Adrenal gland (tissue), 12 donors: Measurements from ENCODE around the gene PPIA. TPM values are rescaled to one million over a fixed set of nuclear protein-coding genes. Genes with fewer than 3 reads are reported as not detected.
"Not testable (repeated sequence)": the region's sequence is repeated elsewhere in the genome, so short reads cannot be mapped to it uniquely, and the experiment has no call there.

Source experiments
- DNase-seq, 7 donors: peaks; one replicate each; pipeline ENCODE4 v3.0.0-alpha.2; 2019 to 2020
- H3K27ac ChIP-seq, 5 donors: fragments of 200-600 bp; sonication (generic) in 4 of 5; 1 replicate in 3 of 5; 2 replicates in 2 of 5; pipeline versions ENCODE4 v1.5.1 to v1.8.0; 2016 to 2020; ENCODE audit warnings: mild to moderate bottlenecking in 1 of 5
- H3K27me3 ChIP-seq: fragments of 200-600 bp; 2 replicates; pipeline ENCODE4 v1.8.0; 2021
- H3K36me3 ChIP-seq, 2 donors: fragments of 200-600 bp; replicated peaks in 1 of 2; 1 replicate in 1 of 2; 2 replicates in 1 of 2; pipeline versions ENCODE4 v1.5.1 to v1.8.0; 2018 to 2022
- H3K4me1 ChIP-seq, 2 donors: fragments of 200-600 bp; replicated peaks in 1 of 2; 1 replicate in 1 of 2; 2 replicates in 1 of 2; pipeline versions ENCODE4 v1.5.1 to v1.8.0; 2018 to 2021
- H3K4me3 ChIP-seq, 4 donors: fragments of 200-600 bp; sonication (generic) in 3 of 4; one replicate each; pipeline ENCODE4 v1.5.1; 2016 to 2018
- H3K9me3 ChIP-seq, 3 donors: fragments of 200-600 bp; sonication (generic) in 1 of 3; replicated peaks in 1 of 3; 1 replicate in 2 of 3; 2 replicates in 1 of 3; pipeline versions ENCODE4 v1.5.1 to v1.8.0; 2016 to 2021
- POLR2A ChIP-seq, 2 donors: fragments of 450-650 bp; IDR thresholded peaks; one replicate each; pipeline ENCODE4 v1.6.1; 2017; ENCODE audit warnings: antibody characterized with exemption in 2 of 2, mild to moderate bottlenecking in 2 of 2, moderate library complexity in 1 of 2
- WGBS, 4 donors: extraction: QIAGEN DNeasy Blood & Tissue Kit in 2 of 4; methylation state at CpG; one replicate each; pipeline versions ENCODE4 v1.1.5 to v1.1.7; 2013 to 2017; 5-methylcytosine and 5-hydroxymethylcytosine counted together
- intact Hi-C, 2 donors: fragments of 100-400 bp; cut with DNase I; formaldehyde crosslinking; loops; one replicate each; pipeline versions ENCODE4 v1.14.1 to v1.15.0; 2022 to 2023
- polyA plus RNA-seq, 3 donors: library from polyadenylated mRNA; stranded (reverse); fragments of 200-250 nt in 2 of 3; fragments of 350-450 nt in 1 of 3; fragmentation: Illumina TruSeq in 1 of 3; extraction: RNeasy Lipid Tissue Mini Kit (QIAGEN cat#74804) in 1 of 3; gene quantifications; one replicate each; pipeline ENCODE4 v1.2.3, GENCODE V29; 2013 to 2014
- total RNA-seq, 9 donors: library from RNA; depleted of rRNA in 4 of 9; stranded (reverse); fragments of >200 nt in 4 of 9; fragments of 120-200 nt in 1 of 9; fragmentation: NEBNext Ultra II Directional in 1 of 9; extraction: Animal tissue kit (Norgen Biotek cat#: 25700) in 1 of 9; gene quantifications; one replicate each; pipeline versions ENCODE4 v1.1.0 to v1.2.4, GENCODE V29; 2013 to 2023
- TF ChIP-seq, protein P1 (sequence below), 6 experiments: fragments of 450-650 bp in 4 of 6; fragments of 200-600 bp in 2 of 6; sonication (generic) in 1 of 6; IDR thresholded peaks; 1 replicate in 5 of 6; 2 replicates in 1 of 6; pipeline versions ENCODE4 v1.5.1 to v1.8.0; 2016 to 2021; ENCODE audit warnings: antibody characterized with exemption in 6 of 6, mild to moderate bottlenecking in 2 of 6, moderate library complexity in 1 of 6
- donor health status: healthy with polysubstance abuse.
- donor health status: Bipolar disorder and iron deficiency.
- donor health status: DM: yes; HTN: yes; CAD: no.
- donor health status: DM: no; HTN: no; CAD: no.
- donor health status: DM: no; HTN: no; CAD: no.
- donor health status: DM: yes; HTN: yes; CAD: no.

The PPIA gene
- total and polyA plus RNA-seq, 12 donors = 589 to 3,672 (median 1,389) TPM

DNA sequence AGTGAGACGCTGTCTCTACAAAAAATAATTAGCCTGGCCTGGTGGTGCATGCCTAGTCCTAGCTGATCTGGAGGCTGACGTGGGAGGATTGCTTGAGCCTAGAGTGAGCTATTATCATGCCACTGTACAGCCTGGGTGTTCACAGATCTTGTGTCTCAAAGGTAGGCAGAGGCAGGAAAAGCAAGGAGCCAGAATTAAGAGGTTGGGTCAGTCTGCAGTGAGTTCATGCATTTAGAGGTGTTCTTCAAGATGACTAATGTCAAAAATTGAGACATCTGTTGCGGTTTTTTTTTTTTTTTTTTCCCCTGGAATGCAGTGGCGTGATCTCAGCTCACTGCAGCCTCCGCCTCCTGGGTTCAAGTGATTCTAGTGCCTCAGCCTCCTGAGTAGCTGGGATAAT lies 5.4 kb downstream of the PPIA start:
- no peak for TF ChIP-seq POLR2A (IDR thresholded peaks at IDR 0.05)
- TF ChIP-seq, protein P1, sequence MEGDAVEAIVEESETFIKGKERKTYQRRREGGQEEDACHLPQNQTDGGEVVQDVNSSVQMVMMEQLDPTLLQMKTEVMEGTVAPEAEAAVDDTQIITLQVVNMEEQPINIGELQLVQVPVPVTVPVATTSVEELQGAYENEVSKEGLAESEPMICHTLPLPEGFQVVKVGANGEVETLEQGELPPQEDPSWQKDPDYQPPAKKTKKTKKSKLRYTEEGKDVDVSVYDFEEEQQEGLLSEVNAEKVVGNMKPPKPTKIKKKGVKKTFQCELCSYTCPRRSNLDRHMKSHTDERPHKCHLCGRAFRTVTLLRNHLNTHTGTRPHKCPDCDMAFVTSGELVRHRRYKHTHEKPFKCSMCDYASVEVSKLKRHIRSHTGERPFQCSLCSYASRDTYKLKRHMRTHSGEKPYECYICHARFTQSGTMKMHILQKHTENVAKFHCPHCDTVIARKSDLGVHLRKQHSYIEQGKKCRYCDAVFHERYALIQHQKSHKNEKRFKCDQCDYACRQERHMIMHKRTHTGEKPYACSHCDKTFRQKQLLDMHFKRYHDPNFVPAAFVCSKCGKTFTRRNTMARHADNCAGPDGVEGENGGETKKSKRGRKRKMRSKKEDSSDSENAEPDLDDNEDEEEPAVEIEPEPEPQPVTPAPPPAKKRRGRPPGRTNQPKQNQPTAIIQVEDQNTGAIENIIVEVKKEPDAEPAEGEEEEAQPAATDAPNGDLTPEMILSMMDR (IDR thresholded peaks at IDR 0.05) = no peak

GRCh38 chr7:44802418-44803025 lies 6.0 kb downstream of the PPIA start:
- Histone ChIP-seq H3K4me3 (no peak overlapping the region), H3K36me3 (peaks cover 0 to 62% of the 10 kb centered on the region in 2 donors), H3K4me1 (peaks cover 16 to 22% of the 10 kb centered on the region in 2 donors), H3K27ac (no peak overlapping the region), H3K27me3 (no peaks in the 10 kb centered on the region), H3K9me3 (no peaks in the 10 kb centered on the region)
- TF ChIP-seq, protein P1 (IDR thresholded peaks at IDR 0.05) = no peak
- no peak for TF ChIP-seq POLR2A (IDR thresholded peaks at IDR 0.05)
- DNase-seq = no peak
- 92 to 97% (median 96%) methylated on average over 5 of the region's 5 CpGs for WGBS, 4 donors
- intact Hi-C loops = no loop called here

More for the DNA sequence above, 5.4 kb downstream of the PPIA start:
- H3K27me3 ChIP-seq = no peaks in the 10 kb centered on the region
- intact Hi-C loops = no loop called here
- WGBS, 4 donors = 81 to 88% (median 85%) methylated on average over 5 of the region's 5 CpGs
- no peak overlapping the region for H3K27ac ChIP-seq
- H3K4me1 ChIP-seq = peaks cover 16 to 23% of the 10 kb centered on the region in 2 donors
- H3K36me3 ChIP-seq = peaks cover 0 to 62% of the 10 kb centered on the region in 2 donors
- no peak for DNase-seq
- H3K4me3 ChIP-seq = no peak overlapping the region
- H3K9me3 ChIP-seq = no peaks in the 10 kb centered on the region

DNA sequence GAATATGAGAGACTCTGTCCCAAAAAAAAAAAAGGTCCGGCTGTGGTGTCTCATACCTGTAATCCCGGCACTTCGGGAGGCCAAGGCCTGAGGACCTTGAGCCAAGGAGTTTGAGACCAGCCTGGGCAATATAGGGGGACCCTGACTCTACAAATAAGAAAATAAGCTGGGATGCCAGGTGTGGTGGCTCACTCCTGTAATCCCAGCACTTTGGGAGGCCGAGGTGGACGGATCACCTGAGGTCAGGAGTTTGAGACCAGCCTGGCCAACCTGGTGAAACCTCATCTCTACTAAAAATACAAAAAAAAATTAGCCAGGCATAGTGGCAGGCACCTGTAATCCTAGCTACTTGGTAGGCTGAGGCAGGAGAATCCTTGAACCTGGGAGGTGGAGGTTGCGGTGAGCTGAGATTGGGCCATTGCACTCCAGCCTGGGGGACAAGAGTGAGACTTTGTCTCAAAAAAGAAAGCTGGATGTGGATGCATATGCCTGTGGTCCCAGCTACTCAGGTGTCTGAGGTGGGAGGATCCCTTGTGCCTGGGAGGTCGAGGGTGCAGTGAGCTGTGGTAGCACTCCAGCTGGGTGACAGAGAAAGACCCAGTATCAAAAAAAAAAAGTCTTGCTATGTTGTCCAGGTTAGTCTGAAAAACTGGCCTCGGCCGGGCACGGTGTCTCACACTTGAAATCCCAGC lies 7.5 kb downstream of the PPIA start:
- H3K9me3 ChIP-seq, H3K27me3 ChIP-seq, intact Hi-C loops, H3K4me1 ChIP-seq, H3K4me3 ChIP-seq, H3K27ac ChIP-seq, DNase-seq: not testable (repeated sequence)
- 91 to 97% (median 96%) methylated on average over 9 to 10 of the region's 10 CpGs for WGBS, 4 donors
- H3K36me3 ChIP-seq = peaks cover 0 to 56% of the 10 kb centered on the region in 2 donors

DNA sequence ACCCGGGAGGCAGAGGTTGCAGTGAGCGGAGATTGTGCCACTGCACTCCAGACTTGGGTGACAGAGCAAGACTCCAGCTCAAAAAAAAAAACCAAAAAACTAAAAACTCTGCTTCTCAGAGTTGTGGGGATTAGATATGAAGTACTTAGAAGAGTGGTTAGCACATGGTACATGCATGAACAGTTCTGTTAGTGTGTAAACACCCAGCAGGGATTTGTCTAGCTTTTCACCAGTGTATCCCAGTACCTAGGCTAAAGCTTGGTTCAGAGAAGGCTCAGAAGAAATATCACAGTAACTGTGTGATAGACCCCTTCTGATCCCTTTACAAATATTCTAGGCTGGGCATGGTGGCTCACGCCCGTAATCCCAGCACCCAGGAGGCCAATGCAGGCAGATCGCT lies 9.5 kb downstream of the PPIA start:
- H3K9me3 ChIP-seq = no peaks in the 10 kb centered on the region
- intact Hi-C loops = no loop called here
- WGBS, 4 donors = 90 to 95% (median 94%) methylated on average over 5 of the region's 5 CpGs
- H3K4me1 ChIP-seq = no peaks in the 10 kb centered on the region
- no peak for TF ChIP-seq POLR2A (IDR thresholded peaks at IDR 0.05)
- TF ChIP-seq, protein P1 (IDR thresholded peaks at IDR 0.05) = no peak
- no peak for DNase-seq
- H3K4me3 ChIP-seq = no peak overlapping the region
- H3K27ac ChIP-seq = no peak overlapping the region
- no peaks in the 10 kb centered on the region for H3K27me3 ChIP-seq
- peaks cover 0 to 37% of the 10 kb centered on the region in 2 donors for H3K36me3 ChIP-seq
